H1 (cell line): ENCODE results near the gene CCDC73. TPM values are rescaled to one million over a fixed set of nuclear protein-coding genes. Genes with fewer than 3 reads are reported as not detected.

Experiments used
- CBX5 ChIP-seq: fragments of 300-800, 300-1000 bp; sonication (generic); IDR thresholded peaks from 2 replicates; pipeline ENCODE4 v1.7.1; 2016; ENCODE audit warnings: antibody characterized with exemption, low read length, low read depth
- CEBPB ChIP-seq: IDR thresholded peaks from 2 replicates; pipeline ENCODE4 v1.6.1; 2012; ENCODE audit warnings: low read depth, low read length
- CHD2 ChIP-seq: IDR thresholded peaks from 2 replicates; pipeline ENCODE4 v1.6.1; 2012; ENCODE audit warnings: low read length, improper control_type of control experiment
- EGR1 ChIP-seq: IDR thresholded peaks from 2 replicates; pipeline ENCODE4 v1.6.1; 2011; ENCODE audit warnings: low read depth, low read length, borderline replicate concordance
- GABPA ChIP-seq: IDR thresholded peaks from 2 replicates; pipeline ENCODE4 v1.6.1; 2011; ENCODE audit warnings: mild to moderate bottlenecking, low read length, moderate library complexity, borderline replicate concordance; ENCODE audit not compliant: insufficient read depth
- POU5F1 ChIP-seq: IDR thresholded peaks from 2 replicates; pipeline ENCODE4 v1.6.1; 2011; ENCODE audit warnings: low read depth, mild to moderate bottlenecking, low read length, moderate library complexity
- SUZ12 ChIP-seq: fragments of 200-600 bp; sonication (generic); IDR thresholded peaks from 2 replicates; pipeline ENCODE4 v1.6.1; 2012; ENCODE audit warnings: mild to moderate bottlenecking, inconsistent platforms, low read length, moderate library complexity, mixed read lengths
- polyA plus RNA-seq, 7 experiments: library from polyadenylated mRNA; depleted of rRNA in 3 of 7; stranded (reverse) in 5 of 7; unstranded in 2 of 7; fragments of >200 nt in 5 of 7; fragments of 200-250 nt in 2 of 7; gene quantifications; 1 replicate in 5 of 7; 2 replicates in 1 of 7; 4 replicates in 1 of 7; pipeline versions ENCODE4 v1.2.1 to v1.2.3, GENCODE V29; 2011 to 2013; ENCODE audit warnings: missing spikeins in 2 of 7, mixed read lengths in 2 of 7
- total RNA-seq: library from RNA; stranded (reverse); fragmentation: NEBNext Ultra II Directional; extraction: Animal tissue kit (Norgen Biotek cat#: 25700); gene quantifications from 2 replicates; pipeline ENCODE4 v1.2.1, GENCODE V29; 2021

Gene CCDC73
- total and polyA plus RNA-seq, 2 of the 8 experiments (the other 6 are each of a cell fraction or from before 2014, with no cell fraction given), result not detected

DNA sequence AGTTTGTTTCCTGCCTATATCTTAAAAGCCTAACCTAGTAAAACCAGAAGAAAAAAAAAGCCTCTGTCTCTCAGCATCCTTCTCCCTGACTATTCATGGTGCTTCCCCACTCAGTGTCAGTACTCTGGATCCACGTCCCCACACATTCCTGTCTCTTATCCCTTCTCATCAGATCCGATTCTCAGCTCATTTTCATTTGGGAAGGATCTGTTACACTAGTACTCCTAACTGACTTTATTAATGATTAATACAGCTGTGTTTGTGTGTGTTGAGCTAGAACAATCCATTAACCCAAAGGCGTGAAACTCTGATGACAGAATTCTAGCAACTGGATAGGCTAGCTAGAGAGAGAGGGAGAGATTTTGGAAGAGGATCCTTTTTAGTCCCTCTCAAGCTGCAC is 36.8 kb upstream of the CCDC73 start (continued):
- TF ChIP-seq SUZ12 (no peak), POU5F1 (no peak), CBX5 (no peak), CEBPB (no peak), EGR1 (no peak), CHD2 (no peak), GABPA (no peak)
